ENCODE results near the gene ITPRID1.
"Not testable (repeated sequence)": the region's sequence is repeated elsewhere in the genome, so short reads cannot be mapped to it uniquely, and the experiment has no call there.

The ITPRID1 gene

DNA sequence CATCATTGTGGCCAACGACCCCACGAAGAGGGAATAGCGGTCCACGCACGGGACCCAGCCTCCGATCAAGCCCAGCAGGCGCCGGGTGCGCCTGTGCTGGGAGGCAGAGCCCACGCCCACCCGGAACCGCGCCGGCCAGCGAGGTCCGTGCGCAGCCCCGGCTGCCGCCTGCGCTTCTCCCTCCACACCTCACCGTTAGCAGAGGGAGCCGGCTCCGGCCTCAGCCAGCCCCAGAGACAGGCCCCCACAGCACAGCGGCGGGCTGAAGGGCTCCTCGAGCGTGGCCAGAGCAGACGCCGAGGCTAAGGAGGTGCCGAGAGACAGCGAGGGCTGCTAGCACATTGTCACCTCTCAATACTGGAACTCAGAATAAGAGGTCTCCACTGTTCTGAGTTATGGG, 3.6 kb downstream of the ITPRID1 start:
- no peak for DNase-seq

DNA sequence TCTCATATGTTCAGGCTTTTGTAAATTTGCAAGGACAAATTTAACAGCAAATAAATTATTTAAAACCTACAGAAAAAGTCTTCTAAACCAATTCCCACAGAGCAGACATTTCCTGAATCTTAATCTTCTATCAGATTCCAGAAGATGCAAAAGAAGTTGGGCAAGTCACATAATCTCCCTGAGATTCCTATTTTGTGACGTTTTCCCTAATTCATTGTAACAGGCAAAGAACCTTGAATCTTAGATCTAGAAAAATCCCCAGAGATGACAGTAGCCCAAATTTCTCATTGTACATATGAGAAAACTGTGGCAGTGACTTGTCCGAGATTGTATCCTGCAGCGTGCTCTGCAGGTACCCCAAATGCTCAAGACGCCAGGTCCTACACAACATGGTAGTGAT, 4.9 kb downstream of the ITPRID1 start:
- no peak for DNase-seq

DNA sequence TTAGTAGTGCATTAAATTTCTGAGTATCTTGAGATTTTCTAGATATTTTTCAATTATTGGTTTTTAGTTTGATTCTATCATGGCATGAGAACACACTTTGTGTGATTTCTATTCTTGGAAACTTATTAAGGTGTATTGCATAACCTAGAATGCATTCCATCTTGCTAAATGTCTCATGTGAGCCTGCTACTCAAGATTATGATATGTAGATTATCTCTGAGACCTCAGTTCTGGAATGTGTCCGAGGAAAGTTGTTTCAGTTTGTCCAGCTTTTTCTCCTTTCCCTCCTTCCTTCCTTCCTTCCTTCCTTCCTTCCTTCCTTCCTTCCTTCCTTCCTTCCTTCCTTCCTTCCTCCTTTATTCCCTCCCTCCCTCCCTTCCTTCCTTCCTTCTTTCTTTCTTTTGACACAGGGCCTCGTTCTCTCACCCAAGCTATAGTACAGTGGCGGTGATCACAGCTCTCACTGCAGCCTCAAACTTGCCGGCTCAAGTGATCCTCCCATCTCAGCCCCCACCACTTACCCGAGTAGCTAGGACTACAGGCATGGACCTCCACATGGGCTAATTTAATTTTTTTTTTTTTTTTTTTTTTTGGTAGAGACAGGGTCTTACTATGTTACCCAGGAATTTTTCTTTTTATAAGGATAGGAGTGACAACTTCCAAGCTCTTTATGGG, 7.6 kb downstream of the ITPRID1 start:
- DNase-seq: no peak

DNA sequence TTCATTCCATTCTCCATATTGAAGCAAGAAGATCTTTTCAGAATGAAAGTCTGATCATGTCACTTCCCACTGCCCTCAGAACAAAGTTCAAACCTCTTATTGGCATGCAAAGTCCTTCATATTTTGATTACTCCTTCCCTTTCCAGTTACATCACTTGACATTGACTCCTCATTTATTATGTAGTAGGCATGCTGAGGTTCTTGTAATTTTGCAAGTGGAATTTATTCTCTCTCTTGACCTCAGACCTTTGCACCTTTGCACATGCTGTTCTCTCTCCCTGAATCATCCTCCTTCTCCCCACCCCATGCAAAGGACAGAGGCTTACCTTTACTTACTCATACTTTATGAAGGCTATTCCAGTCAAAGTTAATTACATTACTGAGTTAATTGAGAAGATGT, 13.0 kb downstream of the ITPRID1 start:
- no peak for DNase-seq

DNA sequence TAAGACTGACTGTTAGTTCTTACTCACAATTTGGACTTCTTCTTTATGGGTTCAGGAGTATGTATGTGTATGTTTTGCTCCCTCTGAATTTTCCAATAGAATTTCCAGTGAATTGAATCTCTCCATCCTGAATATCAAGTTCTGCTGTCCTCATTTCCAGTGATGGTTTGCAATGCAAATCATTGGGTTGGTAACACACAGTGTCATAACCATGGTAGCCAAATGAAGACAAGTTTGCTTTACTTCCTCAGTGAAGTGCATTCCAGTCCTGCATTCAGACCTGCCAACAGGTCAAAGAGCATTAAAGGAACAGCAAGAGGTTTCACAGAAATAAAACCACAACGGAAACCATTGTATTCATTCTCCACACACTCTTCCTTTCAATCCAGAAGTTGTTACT, 15.2 kb downstream of the ITPRID1 start:
- no peak for DNase-seq

DNA sequence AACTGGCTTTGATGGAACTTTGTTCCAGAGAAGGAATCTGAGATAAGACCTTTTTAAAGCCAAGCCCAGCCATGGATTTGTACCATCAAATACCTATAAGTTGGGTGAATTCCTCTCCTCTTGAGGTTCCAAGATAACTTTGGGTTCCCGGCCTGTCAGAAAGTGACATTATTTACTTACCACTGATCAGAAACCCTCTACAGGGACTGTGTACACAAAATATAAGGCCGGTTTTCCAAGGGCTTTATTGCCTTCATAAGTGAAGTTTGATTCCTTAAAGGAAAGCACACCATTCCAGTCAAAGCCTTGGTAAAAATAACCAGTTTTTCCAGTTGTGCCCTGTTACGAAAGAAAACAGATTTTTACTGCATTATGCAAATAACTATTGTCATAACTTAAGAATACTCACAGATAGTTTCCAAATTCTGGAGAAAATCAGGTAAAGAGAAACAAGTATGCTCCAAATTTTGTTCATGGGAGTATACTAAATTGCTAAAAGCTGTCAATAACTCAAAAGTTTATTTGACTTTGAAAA, 26.8 kb downstream of the ITPRID1 start:
- not testable (repeated sequence) for DNase-seq

DNA sequence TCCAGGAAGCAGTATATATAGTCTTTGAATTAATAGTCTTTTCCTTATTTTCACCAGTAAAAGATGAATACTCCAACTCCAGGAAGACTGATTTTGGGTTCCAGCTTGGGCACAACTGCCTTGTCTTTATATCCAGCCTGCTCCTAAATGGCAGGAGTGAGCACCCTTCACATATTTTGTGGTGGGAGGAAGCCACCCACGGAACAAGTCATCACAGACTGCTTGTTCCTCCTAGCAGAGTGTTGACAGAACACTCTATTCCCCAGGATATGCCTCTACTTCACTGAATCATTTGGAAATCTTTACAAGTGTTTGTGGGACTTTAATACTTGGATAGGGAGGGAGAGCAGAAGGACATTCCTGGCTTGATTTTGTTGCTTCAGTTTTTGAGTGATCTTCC, 31.7 kb downstream of the ITPRID1 start:
- peak; percentile 34 to 45 (median 40) for DNase-seq

DNA sequence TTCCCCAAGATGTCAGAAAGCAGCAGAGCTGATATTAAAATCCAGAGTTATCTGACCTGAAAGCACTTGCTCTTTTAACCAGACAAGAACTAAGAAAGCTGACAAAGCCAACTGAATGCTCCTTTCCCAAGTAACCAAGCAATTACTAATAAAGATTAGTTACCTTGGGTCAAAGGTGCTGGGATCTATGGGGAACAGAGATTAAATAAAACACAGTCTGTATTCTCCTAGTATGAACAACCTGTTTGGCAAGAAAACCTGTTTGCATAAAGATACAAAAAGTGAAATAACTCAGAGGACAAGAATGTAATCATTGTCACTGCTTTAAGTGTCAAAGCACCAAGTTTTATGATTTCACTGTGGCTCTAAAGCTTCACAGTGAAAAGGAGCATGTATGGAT, 35.7 kb downstream of the ITPRID1 start:
- DNase-seq: no peak

DNA sequence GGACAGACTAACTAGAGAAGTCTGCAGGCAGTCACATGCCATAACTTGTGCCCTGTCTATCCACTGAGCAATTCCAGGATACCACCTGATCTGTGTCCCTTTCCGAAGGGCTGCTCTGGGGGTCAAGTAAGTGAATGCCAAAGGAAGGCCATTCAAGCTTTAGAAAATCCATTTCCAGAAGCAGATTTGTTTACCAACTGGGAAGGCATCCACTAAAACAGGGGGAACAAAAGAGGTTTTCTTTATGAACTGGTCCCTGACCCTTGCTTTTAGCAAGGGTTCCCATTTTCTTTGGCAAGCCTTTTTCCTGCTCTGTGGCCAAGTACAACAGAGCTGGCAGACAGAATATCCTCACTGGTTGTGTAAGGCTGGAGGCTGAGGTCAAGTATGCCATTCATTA, 36.5 kb downstream of the ITPRID1 start:
- DNase-seq: no peak

DNA sequence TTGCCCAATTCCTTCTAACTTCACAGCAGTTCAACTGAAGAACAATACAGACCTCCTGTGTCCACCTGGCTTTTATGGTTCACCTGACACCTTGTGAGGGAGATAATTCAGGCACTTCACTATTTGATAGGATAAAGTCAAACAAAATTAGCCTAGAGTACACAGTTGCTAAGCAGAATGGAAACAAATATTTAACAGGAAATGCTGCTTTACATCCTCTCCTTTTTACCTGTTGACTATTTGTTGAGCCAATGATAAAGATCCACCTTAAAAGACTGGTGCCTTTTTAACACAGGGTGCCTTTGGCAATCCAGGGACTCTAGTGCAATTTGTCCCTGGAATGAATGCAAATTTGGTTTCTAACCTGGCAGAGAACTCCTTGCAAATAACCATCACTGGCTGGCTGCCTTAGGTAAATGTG, 39.8 kb downstream of the ITPRID1 start:
- no peak for DNase-seq

DNA sequence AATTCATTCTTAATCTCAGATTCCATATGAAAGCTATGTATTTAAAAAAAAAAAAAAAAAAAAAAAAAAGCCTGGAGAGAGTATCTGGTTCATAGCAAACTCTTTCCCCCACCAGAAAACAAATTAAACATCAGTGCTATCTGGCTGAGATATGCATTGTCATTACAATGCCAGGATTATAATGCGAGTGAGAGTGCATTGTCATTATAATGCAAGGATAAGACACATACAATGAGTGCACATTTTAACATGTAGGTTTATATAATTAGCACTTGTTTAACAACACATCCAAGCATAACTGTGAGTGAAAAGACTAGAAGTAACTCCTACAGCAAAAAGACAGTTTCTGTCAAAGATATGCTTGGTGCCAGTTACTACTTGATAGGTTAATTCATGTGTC, 48.1 kb downstream of the ITPRID1 start:
- DNase-seq: no peak

DNA sequence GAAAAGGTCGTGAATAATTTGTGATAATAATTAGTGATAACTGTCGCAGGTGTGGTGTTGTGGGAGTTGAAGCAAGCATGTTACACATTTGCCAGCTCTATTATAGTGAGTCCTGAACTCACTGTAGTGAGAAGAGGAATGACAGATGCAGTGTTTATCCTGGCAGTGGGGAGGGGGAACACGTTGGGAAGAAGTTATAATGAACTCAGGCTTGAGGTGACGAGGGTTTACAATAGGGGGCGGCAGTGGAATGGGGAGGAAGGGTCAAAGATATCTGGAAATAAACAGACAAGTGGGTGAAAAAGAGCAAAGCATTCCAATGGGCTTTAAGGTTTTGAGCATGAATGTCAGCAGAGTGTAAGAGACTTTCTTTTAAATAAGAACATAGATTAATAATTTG, 49.6 kb downstream of the ITPRID1 start:
- DNase-seq: no peak

DNA sequence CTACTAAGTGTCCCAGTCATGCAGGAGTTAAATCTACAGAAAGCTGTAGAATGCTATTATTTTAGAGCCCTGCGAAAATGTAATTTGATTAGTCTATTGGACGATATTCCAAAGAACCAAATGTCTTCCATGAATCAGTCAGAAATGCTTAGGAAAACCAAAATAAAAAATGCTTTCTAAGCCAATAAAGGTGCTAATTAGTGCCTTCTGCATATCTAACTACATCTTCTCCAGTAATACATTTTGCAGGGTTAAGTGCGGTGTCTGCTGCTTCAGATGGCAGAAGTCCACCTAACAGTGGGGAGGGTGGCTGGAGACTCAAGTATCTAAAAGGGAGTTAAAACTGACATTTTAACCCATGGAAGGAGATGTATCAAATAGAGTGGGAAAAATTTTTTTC, 50.1 kb downstream of the ITPRID1 start:
- no peak for DNase-seq

DNA sequence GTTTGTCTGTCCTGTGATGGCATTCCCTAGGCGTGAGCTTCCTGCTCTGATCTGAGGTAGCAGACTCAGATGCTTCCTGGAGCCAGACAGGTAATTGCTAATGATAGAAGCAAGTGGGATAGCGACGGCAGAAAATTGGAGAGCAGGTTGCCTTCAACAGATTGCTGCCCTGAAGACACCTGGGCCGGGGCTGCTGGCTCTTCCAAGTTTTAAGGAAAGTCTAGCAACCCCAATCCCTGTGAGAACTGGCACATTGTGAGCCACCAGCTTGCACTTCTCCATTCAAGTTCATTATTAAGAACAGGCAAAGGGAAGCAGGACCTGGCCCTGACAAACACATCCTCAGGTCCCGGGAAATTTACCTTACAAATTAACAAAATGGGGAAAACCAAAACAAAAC, 50.8 kb downstream of the ITPRID1 start:
- DNase-seq: no peak

DNA sequence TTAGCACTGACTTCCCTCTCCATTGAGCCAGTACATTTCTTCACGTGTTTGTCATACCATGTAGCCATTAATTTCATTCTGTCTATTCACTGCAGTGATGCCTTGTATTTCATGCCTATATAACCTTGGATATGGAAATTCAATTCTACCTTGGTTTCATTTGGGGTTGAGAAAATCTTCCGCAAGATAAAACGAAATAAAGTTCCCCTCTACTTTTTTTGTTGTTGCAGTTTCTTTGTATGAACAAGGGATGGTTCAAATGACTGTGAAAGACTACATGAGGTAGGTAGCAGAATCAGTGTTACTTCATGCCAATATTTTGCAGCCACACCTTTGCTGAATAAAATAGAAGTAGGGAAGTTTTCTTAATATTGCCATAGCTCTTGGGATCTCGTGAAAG, 55.6 kb downstream of the ITPRID1 start:
- no peak for DNase-seq

DNA sequence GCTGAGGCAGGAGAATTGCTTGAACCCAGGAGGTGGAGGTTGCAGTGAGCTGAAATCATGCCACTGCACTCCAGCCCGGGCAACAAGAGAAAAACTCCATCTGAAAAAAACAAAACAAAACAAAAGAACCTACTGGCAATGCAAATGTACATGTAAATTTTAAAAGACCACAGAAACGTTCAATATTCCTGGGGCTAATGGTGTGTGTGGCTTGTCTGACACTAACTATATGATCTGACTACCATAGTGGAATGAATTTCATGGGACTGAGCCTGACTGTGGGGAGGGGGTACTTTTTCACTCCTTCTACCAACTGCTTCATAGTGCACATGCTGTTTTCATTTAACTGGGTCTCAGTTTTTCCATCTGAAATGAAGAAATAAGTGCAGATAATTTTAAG, 69.6 kb downstream of the ITPRID1 start:
- no peak for DNase-seq

DNA sequence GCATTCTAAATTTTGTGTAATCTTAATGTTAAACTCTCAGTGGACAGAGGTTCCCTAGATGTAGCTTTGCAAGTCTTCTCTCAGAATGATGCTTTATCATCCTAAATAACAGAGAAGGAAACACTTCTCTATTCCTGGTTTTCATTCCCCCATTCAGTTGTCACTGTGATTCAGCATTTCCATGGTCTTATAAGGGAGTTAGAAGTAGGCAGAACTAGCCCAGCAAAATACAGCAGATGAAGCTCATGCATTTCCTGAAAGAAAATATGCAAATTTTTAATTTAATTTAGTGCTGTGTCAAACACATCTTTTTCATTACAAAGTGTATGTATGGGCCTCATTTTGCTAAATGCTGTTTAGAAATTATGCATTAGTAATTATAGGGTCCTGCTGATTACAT, 70.1 kb downstream of the ITPRID1 start:
- DNase-seq: no peak

DNA sequence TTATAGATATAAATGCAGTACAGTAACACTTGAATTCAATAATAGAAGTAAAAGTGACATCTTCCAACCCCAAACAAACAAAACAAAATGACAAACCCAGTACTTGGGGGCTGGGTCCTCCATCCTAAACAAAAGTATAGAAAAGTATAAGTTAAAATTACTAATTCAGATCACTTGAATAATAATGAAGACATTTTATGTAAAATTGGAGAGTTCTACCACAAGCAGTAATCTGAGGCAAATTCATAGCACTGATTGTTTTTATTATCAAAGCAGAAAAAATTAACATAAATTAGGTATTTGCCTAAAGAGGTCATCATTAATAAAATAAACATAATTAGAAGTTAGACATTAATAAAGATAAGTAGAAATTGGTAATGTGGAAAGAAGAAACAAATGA, 81.5 kb downstream of the ITPRID1 start:
- no peak for DNase-seq

DNA sequence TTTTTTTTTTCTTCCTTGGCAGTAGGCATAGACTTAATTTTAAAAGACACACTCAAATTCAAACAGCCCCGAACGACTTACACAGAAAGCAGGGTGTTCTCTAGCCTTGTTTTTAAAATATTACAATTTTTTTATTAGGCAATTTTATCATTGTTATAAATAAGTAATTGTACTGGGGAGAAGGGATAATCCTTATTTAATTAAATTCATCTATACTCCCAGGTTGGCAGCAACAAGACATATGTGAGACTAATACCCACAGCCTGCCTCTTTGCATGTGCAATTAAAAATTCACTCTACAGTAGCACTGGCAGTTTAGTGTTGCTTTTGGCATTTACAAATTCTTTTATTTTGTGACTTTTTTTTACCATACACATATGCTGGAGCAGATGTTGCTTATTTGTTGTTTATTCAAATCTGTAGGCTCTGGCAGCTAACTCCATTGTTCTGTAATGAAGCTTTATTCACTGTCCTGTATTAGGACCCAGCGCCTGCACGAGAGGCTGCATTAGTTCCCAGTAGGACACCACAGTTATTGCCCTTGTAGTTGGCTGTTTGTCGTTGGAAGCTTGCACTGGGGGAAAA, 88.2 kb downstream of the ITPRID1 start:
- DNase-seq: no peak

DNA sequence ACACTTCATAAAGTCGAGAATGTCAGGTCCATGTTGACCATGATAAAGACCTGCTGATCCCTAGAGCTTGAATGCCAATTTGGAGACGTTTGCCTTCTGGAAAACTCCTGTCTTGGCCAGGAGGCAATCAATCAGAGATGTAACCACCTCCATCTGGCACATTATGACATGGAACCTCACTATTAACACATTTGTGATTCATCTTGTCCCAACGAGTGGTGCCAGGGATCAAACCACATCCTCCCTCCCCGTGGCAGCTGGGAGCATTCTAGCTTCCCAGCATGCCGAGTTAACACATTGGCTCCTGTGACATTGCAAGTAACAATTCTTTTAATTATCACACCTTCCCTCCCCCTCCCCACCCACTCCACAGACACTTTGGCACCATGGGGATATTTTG, 89.2 kb downstream of the ITPRID1 start:
- no peak for DNase-seq

DNA sequence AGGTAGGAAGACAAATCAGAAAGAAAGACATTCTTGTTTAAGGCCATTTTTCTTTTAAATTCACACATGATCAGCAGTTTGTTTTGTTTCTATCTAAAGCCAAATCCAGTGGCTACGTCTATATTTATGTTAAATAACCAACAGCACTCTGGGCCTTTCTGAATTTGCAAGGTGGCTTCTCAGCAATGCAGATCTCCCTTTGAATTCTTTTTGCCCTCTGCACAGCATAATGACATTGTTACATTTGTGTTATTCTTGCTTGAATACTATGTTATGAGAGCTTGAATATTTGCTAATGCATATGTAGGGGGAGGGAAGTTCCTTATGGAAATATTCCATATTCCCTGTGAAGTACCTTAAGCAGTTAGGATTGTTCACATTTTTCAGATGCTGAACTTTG, 99.7 kb downstream of the ITPRID1 start:
- no peak for DNase-seq

DNA sequence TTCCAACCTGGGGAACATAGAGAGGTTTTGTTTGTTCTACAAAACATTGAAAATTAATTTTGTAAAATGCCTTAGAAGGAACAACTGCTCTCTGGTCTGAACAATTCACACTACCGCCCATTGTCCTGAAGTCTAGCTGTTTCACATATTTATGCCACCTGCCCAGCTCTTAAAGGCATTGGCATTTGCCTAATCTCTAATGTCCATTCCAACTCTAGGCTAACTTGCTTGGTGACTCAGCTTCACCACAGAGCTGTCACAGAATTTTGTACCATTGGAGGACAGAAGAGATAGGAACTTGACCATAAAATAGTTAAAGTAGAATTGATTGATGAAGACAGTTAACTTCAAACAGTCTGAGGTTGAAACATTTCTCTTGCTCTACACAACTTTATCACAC, 119.6 kb downstream of the ITPRID1 start:
- no peak for DNase-seq

DNA sequence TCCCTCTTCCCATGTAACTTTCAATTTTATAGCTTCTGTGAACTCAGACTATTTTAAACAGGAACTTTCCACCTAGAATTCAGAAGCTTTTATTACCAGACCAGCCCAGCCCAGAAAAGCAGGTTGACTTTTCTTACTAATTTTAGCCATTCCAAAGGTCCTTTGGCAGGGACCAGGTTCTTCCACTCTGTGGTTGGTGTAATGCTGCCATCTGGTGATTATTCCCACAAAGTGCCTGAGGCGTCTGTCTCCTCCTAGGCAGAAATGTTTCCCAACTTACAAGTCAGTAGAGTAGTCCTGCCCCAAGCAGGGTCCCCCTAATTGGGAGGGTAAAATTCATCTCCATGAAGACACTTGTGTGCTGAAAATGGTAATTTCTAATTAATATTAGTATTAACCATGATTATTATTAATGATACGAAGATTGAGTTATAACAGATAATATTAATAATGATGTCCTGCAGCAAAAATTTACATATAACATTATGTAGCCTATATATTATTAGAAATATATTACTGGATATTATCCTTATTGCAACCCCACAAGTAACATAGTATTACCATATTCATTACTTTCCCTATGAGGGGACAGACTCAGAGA, 120.1 kb downstream of the ITPRID1 start:
- DNase-seq: peak; percentile 57 to 65 (median 61)

DNA sequence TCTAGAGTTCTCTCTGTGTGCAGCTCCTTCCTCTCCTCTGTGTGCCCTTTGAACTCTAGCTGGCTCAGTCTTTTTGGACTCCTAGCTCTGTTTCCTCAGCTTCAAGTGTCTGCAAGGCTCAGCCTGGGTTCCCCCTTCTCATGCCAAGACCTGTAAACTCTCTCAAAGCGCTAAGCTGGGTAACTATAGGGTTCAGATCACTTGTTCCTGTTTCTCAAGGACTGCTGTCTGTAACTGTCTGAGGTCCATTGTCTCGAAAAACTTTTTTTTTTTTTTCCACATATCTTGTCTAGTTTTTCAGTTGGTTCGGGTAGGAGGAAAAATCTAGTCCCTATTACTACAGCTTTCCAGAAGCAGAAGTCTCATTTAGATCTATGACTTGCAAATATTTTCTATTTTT, 126.5 kb downstream of the ITPRID1 start:
- peak; percentile 36 to 43 (median 42) for DNase-seq

Data from suppressor macrophage treated with lipopolysaccharide for 1 hour (primary cell).